K562 (cell line): ENCODE results near the gene PHB1. TPM values are rescaled to one million over a fixed set of nuclear protein-coding genes. Genes with fewer than 3 reads are reported as not detected.
A peak's percentile ranks its signal among the peaks of the same experiment; 100 is the strongest.

ENCODE experiments used
- BRD4 ChIP-seq: fragments of 200-600 bp; sonication (generic); IDR thresholded peaks from 2 replicates; pipeline ENCODE4 v1.6.1; 2017; ENCODE audit warnings: inconsistent platforms
- CEBPZ ChIP-seq: fragments of 150-350 bp; IDR thresholded peaks from 2 replicates; pipeline ENCODE4 v1.6.1; 2014; ENCODE audit warnings: low read depth, mild to moderate bottlenecking, low read length, borderline replicate concordance
- CHD4 ChIP-seq: fragments of 200-600 bp; sonication (generic); IDR thresholded peaks from 3 replicates; pipeline ENCODE4 v1.6.1; 2012; ENCODE audit warnings: low read depth, mild to moderate bottlenecking, mixed read lengths, low read length, inconsistent platforms; ENCODE audit not compliant: insufficient read depth, insufficient replicate concordance, poor library complexity, severe bottlenecking
- COPS2 ChIP-seq: fragments of 450-650 bp; conservative IDR thresholded peaks from 2 replicates; pipeline ENCODE4 v1.6.1; 2016; ENCODE audit warnings: mild to moderate bottlenecking, moderate library complexity
- CREBBP ChIP-seq: IDR thresholded peaks from one replicate; pipeline ENCODE4 v1.6.1; 2012; ENCODE audit warnings: low read depth, mild to moderate bottlenecking, control low read depth, inconsistent platforms, low read length
- E4F1 ChIP-seq: fragments of 250-450 bp; sonication (Bioruptor Pico); IDR thresholded peaks from 2 replicates; pipeline ENCODE4 v1.5.0; 2021; ENCODE audit warnings: mild to moderate bottlenecking, borderline replicate concordance
- HBP1 ChIP-seq: fragments of 450-650 bp; formaldehyde crosslinking; IDR thresholded peaks from 2 replicates; pipeline ENCODE4 v1.4.0; 2022; ENCODE audit warnings: missing genetic modification characterization
- HDGF ChIP-seq: fragments of 450-650 bp; IDR thresholded peaks from 2 replicates; pipeline ENCODE4 v1.6.1; 2016
- L3MBTL2 ChIP-seq: fragments of 450-650 bp; IDR thresholded peaks from 2 replicates; pipeline ENCODE4 v1.6.1; 2016; ENCODE audit warnings: mild to moderate bottlenecking, moderate library complexity
- MCM2 ChIP-seq: fragments of 450-650 bp; IDR thresholded peaks from 2 replicates; pipeline ENCODE4 v1.6.1; 2017; ENCODE audit warnings: low read depth, mild to moderate bottlenecking
- MITF ChIP-seq: IDR thresholded peaks from 2 replicates; pipeline ENCODE4 v1.6.1; 2014; ENCODE audit warnings: antibody characterized with exemption
- MYC ChIP-seq, 2 experiments: fragments of 250-450 bp in 1 of 2; sonication (Bioruptor Pico) in 1 of 2; IDR thresholded peaks; 2 replicates each; pipeline versions ENCODE4 v1.5.1 to v1.6.1; 2012 to 2021; ENCODE audit warnings: low read depth in 2 of 2, borderline replicate concordance in 1 of 2, improper control_type of control experiment in 1 of 2, low read length in 1 of 2, mild to moderate bottlenecking in 1 of 2, moderate library complexity in 1 of 2
- NCOA6 ChIP-seq: fragments of 450-650 bp; IDR thresholded peaks from 2 replicates; pipeline ENCODE4 v1.6.1; 2017; ENCODE audit warnings: mild to moderate bottlenecking
- SIX5 ChIP-seq, 2 experiments: IDR thresholded peaks; 2 replicates each; pipeline ENCODE4 v1.6.1; 2011; ENCODE audit warnings: low read length in 2 of 2, borderline replicate concordance in 1 of 2, low read depth in 1 of 2, mild to moderate bottlenecking in 1 of 2, moderate library complexity in 1 of 2; ENCODE audit not compliant: insufficient read depth in 1 of 2
- STAG1 ChIP-seq: sonication (generic); formaldehyde crosslinking; IDR thresholded peaks from 2 replicates; pipeline ENCODE4 v1.5.0; 2020; ENCODE audit warnings: missing genetic modification reagents, borderline replicate concordance
- THRAP3 ChIP-seq: fragments of 450-650 bp; IDR thresholded peaks from 2 replicates; pipeline ENCODE4 v1.6.1; 2016; ENCODE audit warnings: mild to moderate bottlenecking, inconsistent platforms, borderline replicate concordance
- ZBTB17 ChIP-seq: fragments of 450-650 bp; formaldehyde crosslinking; IDR thresholded peaks from 2 replicates; pipeline ENCODE4 v1.4.0; 2020; ENCODE audit warnings: mild to moderate bottlenecking
- polyA plus RNA-seq, 8 experiments: library from polyadenylated mRNA; depleted of rRNA in 4 of 8; stranded (reverse) in 5 of 8; unstranded in 3 of 8; fragments of >200 nt; fragmentation: Nextera tagmentation in 2 of 8; fragmentation: Illumina TruSeq in 1 of 8; extraction: Ambion mirVana in 2 of 8; extraction: Trizol in 1 of 8; gene quantifications; 2 replicates each; pipeline versions ENCODE4 v1.2.1 to v1.2.3, GENCODE V29; 2011 to 2014; ENCODE audit warnings: inconsistent platforms in 1 of 8, missing spikeins in 1 of 8
- total RNA-seq, 7 experiments: library from RNA; depleted of rRNA in 6 of 7; stranded (reverse); fragments of >200 nt in 6 of 7; fragmentation: Illumina TruSeq in 2 of 7; extraction: Trizol in 2 of 7; gene quantifications; 2 replicates each; pipeline versions ENCODE4 v1.2.1 to v1.2.3, GENCODE V29; 2011 to 2021; ENCODE audit warnings: low replicate concordance in 1 of 7

PHB1 gene
- total and polyA plus RNA-seq, 9 of the 15 experiments (the other 6 are each of a cell fraction or from before 2014, with no cell fraction given) = 191 to 818 (median 349) TPM

GRCh38 chr17:49414622-49415350 is at the start of gene PHB1 (continued):
- no peak for TF ChIP-seq CEBPZ
- TF ChIP-seq NCOA6 = no peak
- TF ChIP-seq MITF = peak; percentile 83; the same call in 1 of the 2 replicates
- peak; percentile 97 to 99 for TF ChIP-seq SIX5 (IDR thresholded peaks at IDR 0.05; ENCODE audit: borderline replicate concordance in 1 of 2, insufficient read depth in 1 of 2, low read depth in 1 of 2, low read length in 2 of 2)
- no peak for TF ChIP-seq ZBTB17
- TF ChIP-seq STAG1 (CRISPR knock-in tag) = no peak
- no peak for TF ChIP-seq HBP1 (CRISPR knock-in tag)
- no peak for TF ChIP-seq THRAP3
- no peak for TF ChIP-seq E4F1 (CRISPR knock-in tag)
- TF ChIP-seq MCM2 = no peak
- TF ChIP-seq COPS2 = no peak
- no peak for TF ChIP-seq CHD4
- TF ChIP-seq BRD4 = no peak
- peak; percentile 96 for TF ChIP-seq MYC (IDR thresholded peaks at IDR 0.05; ENCODE audit: low read depth, low read length)
- peak; percentile 17; the same call in 1 of the 2 replicates for TF ChIP-seq MYC (CRISPR knock-in tag; IDR thresholded peaks at IDR 0.05; ENCODE audit: borderline replicate concordance, low read depth)
- peak; percentile 86 for TF ChIP-seq L3MBTL2
- TF ChIP-seq CREBBP = no peak
- no peak for TF ChIP-seq HDGF
